ENCODE measurements around the gene ZEB2. TPM values are rescaled to one million over a fixed set of nuclear protein-coding genes. Genes with fewer than 3 reads are reported as not detected.

Gene ZEB2
- total RNA-seq, 1 experiment from 2014 or later = 28.2 TPM

DNA sequence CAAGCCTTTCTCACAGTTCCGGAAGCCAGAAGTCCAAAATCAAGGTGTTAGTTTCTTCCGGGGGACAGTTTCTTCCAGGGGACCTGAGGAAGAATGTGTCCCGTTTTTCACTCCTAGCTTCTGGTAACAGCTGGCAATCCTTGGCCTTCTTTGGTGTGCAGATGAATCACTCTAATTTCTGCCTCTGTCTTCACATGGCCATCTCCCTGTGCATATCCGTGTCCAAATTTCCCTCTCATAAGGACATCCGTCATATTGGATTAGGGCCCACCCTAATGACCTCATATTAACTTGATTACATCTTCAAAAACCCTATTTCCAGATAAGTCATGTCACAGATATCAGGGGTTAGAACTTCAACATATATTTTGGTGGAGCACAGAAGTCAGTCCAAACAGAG is 141.4 kb downstream of the ZEB2 start:
- intact Hi-C loops (cut with micrococcal nuclease) = no loop called here
- CTCF ChIA-PET = interaction anchor here (0.6 kb wide), 1 partner anchor 137 kb away, joined by 3 read pairs; no protein-coding TSS in a partner anchor
- peaks cover 6% of the 10 kb centered on the region for H3K4me1 Mint-ChIP-seq (ENCODE audit: insufficient read depth, unreplicated experiment)
- H3K36me3 Mint-ChIP-seq (ENCODE audit: insufficient read depth, unreplicated experiment) = no peaks in the 10 kb centered on the region
- DNase-seq (ENCODE audit: unreplicated experiment) = no peak
- POLR2A ChIA-PET = no interaction called here
- no peak overlapping the region for H3K27ac Mint-ChIP-seq (ENCODE audit: low read depth, unreplicated experiment)
- no peak overlapping the region for H3K4me3 Mint-ChIP-seq (ENCODE audit: unreplicated experiment)
- BruUV-seq (replicated peaks) = no TSS peak
- TF ChIP-seq, protein P1, sequence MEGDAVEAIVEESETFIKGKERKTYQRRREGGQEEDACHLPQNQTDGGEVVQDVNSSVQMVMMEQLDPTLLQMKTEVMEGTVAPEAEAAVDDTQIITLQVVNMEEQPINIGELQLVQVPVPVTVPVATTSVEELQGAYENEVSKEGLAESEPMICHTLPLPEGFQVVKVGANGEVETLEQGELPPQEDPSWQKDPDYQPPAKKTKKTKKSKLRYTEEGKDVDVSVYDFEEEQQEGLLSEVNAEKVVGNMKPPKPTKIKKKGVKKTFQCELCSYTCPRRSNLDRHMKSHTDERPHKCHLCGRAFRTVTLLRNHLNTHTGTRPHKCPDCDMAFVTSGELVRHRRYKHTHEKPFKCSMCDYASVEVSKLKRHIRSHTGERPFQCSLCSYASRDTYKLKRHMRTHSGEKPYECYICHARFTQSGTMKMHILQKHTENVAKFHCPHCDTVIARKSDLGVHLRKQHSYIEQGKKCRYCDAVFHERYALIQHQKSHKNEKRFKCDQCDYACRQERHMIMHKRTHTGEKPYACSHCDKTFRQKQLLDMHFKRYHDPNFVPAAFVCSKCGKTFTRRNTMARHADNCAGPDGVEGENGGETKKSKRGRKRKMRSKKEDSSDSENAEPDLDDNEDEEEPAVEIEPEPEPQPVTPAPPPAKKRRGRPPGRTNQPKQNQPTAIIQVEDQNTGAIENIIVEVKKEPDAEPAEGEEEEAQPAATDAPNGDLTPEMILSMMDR (IDR thresholded peaks at IDR 0.05; ENCODE audit: unreplicated experiment) = no peak
- H3K9me3 Mint-ChIP-seq (ENCODE audit: unreplicated experiment) = no peaks in the 10 kb centered on the region
- no peaks in the 10 kb centered on the region for H3K27me3 Mint-ChIP-seq (ENCODE audit: insufficient read depth, unreplicated experiment)

DNA sequence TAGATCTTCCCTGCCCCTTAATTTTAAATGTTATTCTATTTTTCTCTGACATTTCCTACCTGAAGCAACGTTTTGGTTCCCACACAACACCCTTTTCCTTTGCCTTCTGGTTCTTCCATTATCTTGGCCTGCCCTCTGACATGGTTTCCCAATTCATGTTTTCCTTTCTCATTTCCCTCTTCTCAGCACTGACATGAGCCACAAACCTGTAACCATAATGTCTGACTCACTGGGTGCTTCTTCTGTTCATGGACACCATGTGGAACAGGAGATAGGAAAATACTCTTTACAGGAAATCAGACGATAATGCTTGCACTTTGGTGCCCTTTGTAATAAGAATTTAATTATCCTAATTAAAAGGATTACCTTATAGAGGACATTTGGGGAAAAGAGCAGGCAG is 142.0 kb downstream of the ZEB2 start:
- POLR2A ChIA-PET = no interaction called here
- no peak overlapping the region for H3K27ac Mint-ChIP-seq (ENCODE audit: low read depth, unreplicated experiment)
- TF ChIP-seq, protein P1 (IDR thresholded peaks at IDR 0.05; ENCODE audit: unreplicated experiment) = no peak

DNA sequence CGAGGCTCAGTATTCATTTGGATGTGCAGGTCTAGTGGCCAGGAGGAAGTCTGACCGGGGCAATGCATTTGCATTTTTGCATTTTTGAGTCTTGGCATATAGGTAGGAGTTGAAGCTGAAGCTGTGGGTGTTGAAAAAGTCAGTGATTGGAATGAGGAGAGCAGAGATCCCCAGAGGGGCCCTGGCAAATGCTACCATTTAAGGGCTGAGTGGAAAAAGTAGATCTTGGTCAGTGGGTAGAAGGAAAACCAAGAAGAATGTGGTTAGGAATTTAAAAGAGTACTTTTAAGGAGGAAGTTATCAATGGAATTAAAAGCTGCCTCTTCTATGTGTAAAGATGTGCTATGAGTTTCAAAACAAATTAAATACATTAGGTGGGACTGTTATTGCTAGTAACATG is 143.0 kb downstream of the ZEB2 start:
- no peak for DNase-seq (ENCODE audit: unreplicated experiment)
- no peak overlapping the region for H3K4me3 Mint-ChIP-seq (ENCODE audit: unreplicated experiment)
- H3K36me3 Mint-ChIP-seq (ENCODE audit: insufficient read depth, unreplicated experiment) = no peaks in the 10 kb centered on the region
- H3K27ac Mint-ChIP-seq (ENCODE audit: low read depth, unreplicated experiment) = no peak overlapping the region
- POLR2A ChIA-PET = no interaction called here
- intact Hi-C loops (cut with micrococcal nuclease) = no loop called here
- no peaks in the 10 kb centered on the region for H3K9me3 Mint-ChIP-seq (ENCODE audit: unreplicated experiment)
- H3K27me3 Mint-ChIP-seq (ENCODE audit: insufficient read depth, unreplicated experiment) = no peaks in the 10 kb centered on the region
- TF ChIP-seq, protein P1 (IDR thresholded peaks at IDR 0.05; ENCODE audit: unreplicated experiment) = no peak
- H3K4me1 Mint-ChIP-seq (ENCODE audit: insufficient read depth, unreplicated experiment) = peaks cover 6% of the 10 kb centered on the region
- CTCF ChIA-PET = no interaction called here
- no TSS peak for BruUV-seq (replicated peaks)

More for the DNA sequence above, 142.0 kb downstream of the ZEB2 start:
- Mint-ChIP-seq H3K9me3 (ENCODE audit: unreplicated experiment) (no peaks in the 10 kb centered on the region), H3K27me3 (ENCODE audit: insufficient read depth, unreplicated experiment) (no peaks in the 10 kb centered on the region), H3K36me3 (ENCODE audit: insufficient read depth, unreplicated experiment) (no peaks in the 10 kb centered on the region), H3K4me1 (ENCODE audit: insufficient read depth, unreplicated experiment) (peaks cover 6% of the 10 kb centered on the region), H3K4me3 (ENCODE audit: unreplicated experiment) (no peak overlapping the region)
- peak; percentile 34 for DNase-seq (ENCODE audit: unreplicated experiment)
- CTCF ChIA-PET = interaction anchor here (0.6 kb wide), 1 partner anchor 136 kb away, joined by 3 read pairs; no protein-coding TSS in a partner anchor
- intact Hi-C loops (cut with micrococcal nuclease) = no loop called here
- BruUV-seq (replicated peaks) = no TSS peak

DNA sequence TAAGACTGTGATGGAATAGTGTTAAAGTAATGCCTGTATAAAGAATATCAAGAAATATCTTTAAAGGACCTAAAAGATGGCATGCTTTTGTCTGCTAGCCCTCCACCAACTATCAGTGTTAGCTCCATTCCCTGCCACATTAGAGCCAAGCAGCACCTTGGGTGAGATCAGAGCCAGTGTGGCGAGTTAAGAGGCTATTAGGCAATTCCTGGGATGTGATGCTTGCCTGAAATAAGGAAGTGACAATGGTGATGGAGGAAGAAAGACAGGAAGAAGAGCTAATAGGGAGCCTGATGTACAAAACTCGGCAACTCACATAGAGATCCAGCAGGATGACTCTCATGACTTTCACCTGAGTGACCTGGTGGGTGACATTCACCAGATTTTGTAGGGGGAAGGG is 143.5 kb downstream of the ZEB2 start:
- CTCF ChIA-PET = no interaction called here
- Mint-ChIP-seq H3K27ac (ENCODE audit: low read depth, unreplicated experiment) (no peak overlapping the region), H3K4me3 (ENCODE audit: unreplicated experiment) (no peak overlapping the region), H3K9me3 (ENCODE audit: unreplicated experiment) (no peaks in the 10 kb centered on the region), H3K4me1 (ENCODE audit: insufficient read depth, unreplicated experiment) (peaks cover 6% of the 10 kb centered on the region), H3K27me3 (ENCODE audit: insufficient read depth, unreplicated experiment) (no peaks in the 10 kb centered on the region), H3K36me3 (ENCODE audit: insufficient read depth, unreplicated experiment) (no peaks in the 10 kb centered on the region)
- POLR2A ChIA-PET = no interaction called here
- no TSS peak for BruUV-seq (replicated peaks)
- TF ChIP-seq, protein P1 (IDR thresholded peaks at IDR 0.05; ENCODE audit: unreplicated experiment) = no peak
- no peak for DNase-seq (ENCODE audit: unreplicated experiment)
- intact Hi-C loops (cut with micrococcal nuclease) = no loop called here
